HepG2 (cell line): ENCODE results near the gene RMI2. TPM values are rescaled to one million over a fixed set of nuclear protein-coding genes. Genes with fewer than 3 reads are reported as not detected.

ENCODE experiments used
- ELK4 ChIP-seq: sonication (generic); formaldehyde crosslinking; IDR thresholded peaks from 2 replicates; pipeline ENCODE4 v1.9.0; 2021; ENCODE audit warnings: missing genetic modification reagents, borderline replicate concordance
- HDAC1 ChIP-seq: sonication (generic); formaldehyde crosslinking; IDR thresholded peaks from 2 replicates; pipeline ENCODE4 v1.5.1; 2020; ENCODE audit warnings: mild to moderate bottlenecking, missing genetic modification reagents
- HDAC2 ChIP-seq: sonication (generic); formaldehyde crosslinking; IDR thresholded peaks from 2 replicates; pipeline ENCODE4 v1.4.0; 2020; ENCODE audit warnings: missing genetic modification reagents
- KDM1A ChIP-seq: IDR thresholded peaks from 2 replicates; pipeline ENCODE4 v1.6.1; 2016; ENCODE audit warnings: missing compliant biosample characterization
- MLXIP ChIP-seq: sonication (generic); formaldehyde crosslinking; IDR thresholded peaks from 2 replicates; pipeline ENCODE4 v1.9.0; 2021; ENCODE audit warnings: missing genetic modification reagents, borderline replicate concordance
- NFE2 ChIP-seq: sonication (generic); formaldehyde crosslinking; IDR thresholded peaks from 2 replicates; pipeline ENCODE4 v1.4.0; 2020; ENCODE audit warnings: missing genetic modification reagents
- NONO ChIP-seq, 2 experiments: fragments of 450-650 bp in 1 of 2; sonication (generic) in 1 of 2; formaldehyde crosslinking in 1 of 2; IDR thresholded peaks in 1 of 2; conservative IDR thresholded peaks in 1 of 2; 2 replicates each; pipeline versions ENCODE4 v1.6.1 to v1.8.0; 2017 to 2022; ENCODE audit warnings: mild to moderate bottlenecking in 1 of 2, missing genetic modification reagents in 1 of 2, moderate library complexity in 1 of 2
- NR0B2 ChIP-seq: sonication (generic); formaldehyde crosslinking; IDR thresholded peaks from 2 replicates; pipeline ENCODE4 v1.4.0; 2020; ENCODE audit warnings: mild to moderate bottlenecking, missing genetic modification reagents
- PHF8 ChIP-seq: sonication (generic); formaldehyde crosslinking; IDR thresholded peaks from 2 replicates; pipeline ENCODE4 v1.5.0; 2020; ENCODE audit warnings: missing genetic modification reagents
- POLR2G ChIP-seq: fragments of 200-400 bp; formaldehyde crosslinking; IDR thresholded peaks from 2 replicates; pipeline ENCODE4 v1.6.1; 2018; ENCODE audit warnings: mild to moderate bottlenecking, low read depth, low read length, moderate library complexity
- RORA ChIP-seq: sonication (generic); formaldehyde crosslinking; IDR thresholded peaks from 2 replicates; pipeline ENCODE4 v1.5.0; 2020; ENCODE audit warnings: mild to moderate bottlenecking, missing genetic modification reagents, moderate library complexity
- SOX6 ChIP-seq, 2 experiments: fragments of 450-650 bp in 1 of 2; sonication (generic) in 1 of 2; formaldehyde crosslinking in 1 of 2; IDR thresholded peaks; 2 replicates each; pipeline versions ENCODE4 v1.4.0 to v1.6.1; 2017 to 2020; ENCODE audit warnings: antibody characterized with exemption in 1 of 2, mild to moderate bottlenecking in 1 of 2, missing genetic modification reagents in 1 of 2
- SPEN ChIP-seq: sonication (generic); formaldehyde crosslinking; IDR thresholded peaks from 2 replicates; pipeline ENCODE4 v1.5.1; 2020; ENCODE audit warnings: low read depth, mild to moderate bottlenecking, missing genetic modification reagents
- TP53 ChIP-seq: sonication (generic); formaldehyde crosslinking; conservative IDR thresholded peaks from 2 replicates; pipeline ENCODE4 v1.4.0; 2020; ENCODE audit warnings: missing genetic modification reagents
- ZNF224 ChIP-seq: sonication (generic); formaldehyde crosslinking; IDR thresholded peaks from 2 replicates; pipeline ENCODE4 v1.5.0; 2020; ENCODE audit warnings: mild to moderate bottlenecking, missing genetic modification reagents
- ZNF276 ChIP-seq: sonication (generic); formaldehyde crosslinking; IDR thresholded peaks from 2 replicates; pipeline ENCODE4 v1.4.0; 2020; ENCODE audit warnings: mild to moderate bottlenecking, low read depth, missing genetic modification reagents
- ZNF317 ChIP-seq: sonication (generic); formaldehyde crosslinking; IDR thresholded peaks from 2 replicates; pipeline ENCODE4 v1.5.0; 2020; ENCODE audit warnings: mild to moderate bottlenecking, missing genetic modification reagents
- ZNF629 ChIP-seq: sonication (generic); formaldehyde crosslinking; conservative IDR thresholded peaks from 2 replicates; pipeline ENCODE4 v1.5.0; 2020; ENCODE audit warnings: missing genetic modification reagents
- ZNF670 ChIP-seq: sonication (generic); formaldehyde crosslinking; IDR thresholded peaks from 2 replicates; pipeline ENCODE4 v1.8.0; 2022; ENCODE audit warnings: mild to moderate bottlenecking, missing genetic modification reagents, borderline replicate concordance
- ZNF737 ChIP-seq: sonication (generic); formaldehyde crosslinking; IDR thresholded peaks from 2 replicates; pipeline ENCODE4 v1.5.0; 2020; ENCODE audit warnings: missing genetic modification reagents, mild to moderate bottlenecking, borderline replicate concordance
- polyA plus RNA-seq, 8 experiments: library from polyadenylated mRNA; depleted of rRNA in 3 of 8; stranded (reverse) in 7 of 8; unstranded in 1 of 8; fragments of >200 nt; fragmentation: Illumina TruSeq in 4 of 8; extraction: Trizol in 4 of 8; gene quantifications; 2 replicates each; pipeline versions ENCODE4 v1.2.1 to v1.2.3, GENCODE V29; 2011 to 2016; ENCODE audit warnings: low read depth in 4 of 8, missing spikeins in 1 of 8, mixed read lengths in 1 of 8; ENCODE audit not compliant: insufficient read depth in 1 of 8
- total RNA-seq, 5 experiments: library from RNA; depleted of rRNA; stranded (reverse); fragments of >200 nt; fragmentation: Illumina TruSeq; extraction: Trizol; gene quantifications; 2 replicates each; pipeline ENCODE4 v1.2.3, GENCODE V29; 2016; ENCODE audit warnings: low read depth in 1 of 5
- TF ChIP-seq, protein P1 (sequence below): sonication (generic); formaldehyde crosslinking; IDR thresholded peaks from 2 replicates; pipeline ENCODE4 v1.4.0; 2020; ENCODE audit warnings: mild to moderate bottlenecking, missing genetic modification reagents, borderline replicate concordance

Gene RMI2
- total and polyA plus RNA-seq, 2 of the 13 experiments (the other 11 are each of a cell fraction or from before 2014, with no cell fraction given): 24.5 to 55.7 TPM

DNA sequence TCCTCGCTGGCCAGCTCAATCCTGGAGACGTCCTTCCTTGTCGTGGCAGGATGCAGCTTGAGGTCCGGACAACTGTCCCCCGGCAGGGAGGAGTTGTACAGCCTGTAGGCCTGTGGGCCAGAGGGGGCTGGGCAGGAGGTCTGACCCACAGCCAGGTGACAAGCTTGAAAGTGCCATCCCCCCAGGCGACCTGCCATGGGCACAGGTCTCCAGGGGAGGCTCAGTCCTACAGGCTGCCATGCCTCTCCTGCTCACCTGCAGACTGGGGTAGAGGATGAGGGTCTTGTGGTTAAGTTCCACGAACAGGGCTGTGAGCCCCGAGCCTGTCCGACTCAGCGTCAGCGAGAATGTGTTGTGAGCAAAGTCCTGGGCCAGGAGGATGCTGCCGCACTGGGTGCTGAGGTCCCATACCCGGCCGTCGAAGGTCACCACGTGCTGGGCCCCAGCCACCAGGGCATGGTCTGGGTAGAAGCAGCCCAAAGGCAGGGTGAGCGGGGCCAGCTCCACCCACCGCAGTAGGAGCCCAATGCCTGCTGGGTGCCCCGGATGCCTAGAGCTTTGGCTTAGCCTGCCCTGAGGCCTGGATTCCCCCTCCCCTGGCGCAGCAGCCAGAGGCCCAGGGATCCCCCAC lies 39.8 kb downstream of the RMI2 start (continued):
- TF ChIP-seq NFE2 (CRISPR knock-in tag) (no peak), HDAC1 (CRISPR knock-in tag) (no peak), RORA (no peak), ZNF670 (CRISPR knock-in tag) (no peak), PHF8 (0 out of 2 replicates have a peak, but pooled peaks have one; percentile 10), NONO (IDR thresholded peaks at IDR 0.05) (no peak), NONO (CRISPR knock-in tag; conservative IDR thresholded peaks at IDR 0.05) (no peak), ELK4 (no peak), ZNF629 (no peak), ZNF737 (CRISPR knock-in tag) (no peak), POLR2G (no peak), HDAC2 (no peak), MLXIP (CRISPR knock-in tag) (no peak), TP53 (CRISPR knock-in tag) (no peak), ZNF224 (no peak), NR0B2 (CRISPR knock-in tag) (peak; percentile 52; the same call in 1 of the 2 replicates), SPEN (CRISPR knock-in tag) (no peak), ZNF317 (CRISPR knock-in tag) (0 out of 2 replicates have a peak, but pooled peaks have one; percentile 47), ZNF276 (CRISPR knock-in tag) (no peak), KDM1A (CRISPR knock-in tag) (no peak), SOX6 (IDR thresholded peaks at IDR 0.05) (no peak), SOX6 (CRISPR knock-in tag; IDR thresholded peaks at IDR 0.05) (peak; percentile 38; the same call in 1 of the 2 replicates)
- TF ChIP-seq, protein P1, sequence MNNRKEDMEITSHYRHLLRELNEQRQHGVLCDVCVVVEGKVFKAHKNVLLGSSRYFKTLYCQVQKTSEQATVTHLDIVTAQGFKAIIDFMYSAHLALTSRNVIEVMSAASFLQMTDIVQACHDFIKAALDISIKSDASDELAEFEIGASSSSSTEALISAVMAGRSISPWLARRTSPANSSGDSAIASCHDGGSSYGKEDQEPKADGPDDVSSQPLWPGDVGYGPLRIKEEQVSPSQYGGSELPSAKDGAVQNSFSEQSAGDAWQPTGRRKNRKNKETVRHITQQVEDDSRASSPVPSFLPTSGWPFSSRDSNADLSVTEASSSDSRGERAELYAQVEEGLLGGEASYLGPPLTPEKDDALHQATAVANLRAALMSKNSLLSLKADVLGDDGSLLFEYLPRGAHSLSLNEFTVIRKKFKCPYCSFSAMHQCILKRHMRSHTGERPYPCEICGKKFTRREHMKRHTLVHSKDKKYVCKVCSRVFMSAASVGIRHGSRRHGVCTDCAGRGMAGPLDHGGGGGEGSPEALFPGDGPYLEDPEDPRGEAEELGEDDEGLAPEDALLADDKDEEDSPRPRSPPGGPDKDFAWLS (CRISPR knock-in tag): no peak
